NCI-H510A treated with DMSO at 0.1 percent for 48 hours (cell line): ENCODE results near the gene TEDC1.
A peak's percentile ranks its signal among the peaks of the same experiment; 100 is the strongest.

Experiments
- DNase-seq: peaks from one replicate; lab custom pipeline; 2025; lab: John Stamatoyannopoulos, UW

The TEDC1 gene

GRCh38 chr14:105473033-105473676 lies 17.9 kb upstream of the TEDC1 start:
- no peak for DNase-seq

GRCh38 chr14:105473677-105474482 lies 17.2 kb upstream of the TEDC1 start:
- DNase-seq, result peak; percentile 57

- DNase-seq, result peak; percentile 22
These were observed 16.4 kb upstream of the TEDC1 start, which contains the start of gene CRIP2 for GRCh38 chr14:105474483-105475268. Gene CRIP2 (plus strand): TSS chr14:105474821. CDS start chr14:105474863, 42 bp downstream.

- DNase-seq, result no peak
These were observed 15.6 kb upstream of the TEDC1 start for GRCh38 chr14:105475269-105476096.

- DNase-seq, result no peak
These were observed 14.8 kb upstream of the TEDC1 start for GRCh38 chr14:105476097-105476830.

- DNase-seq, result no peak
These were observed 14.0 kb upstream of the TEDC1 start for GRCh38 chr14:105476831-105477659.

GRCh38 chr14:105477660-105478397 lies 13.2 kb upstream of the TEDC1 start:
- peak; percentile 11 for DNase-seq

GRCh38 chr14:105478398-105479251 lies 12.4 kb upstream of the TEDC1 start:
- no peak for DNase-seq

- no peak for DNase-seq
These were observed 11.5 kb upstream of the TEDC1 start for GRCh38 chr14:105479431-105480158.

- no peak for DNase-seq
These were observed 10.8 kb upstream of the TEDC1 start for GRCh38 chr14:105480199-105480746.

- DNase-seq, result peak; percentile 86
These were observed 9.9 kb upstream of the TEDC1 start for GRCh38 chr14:105480807-105481801.

GRCh38 chr14:105481886-105482457 lies 9.1 kb upstream of the TEDC1 start:
- peak; percentile 85 for DNase-seq

- no peak for DNase-seq
These were observed 8.4 kb upstream of the TEDC1 start for GRCh38 chr14:105482486-105483110.

GRCh38 chr14:105483300-105484068 lies 7.6 kb upstream of the TEDC1 start:
- no peak for DNase-seq
